Measurements from ENCODE around the gene CXCL10. TPM values are rescaled to one million over a fixed set of nuclear protein-coding genes. Genes with fewer than 3 reads are reported as not detected.

The CXCL10 gene
- total RNA-seq, 1 experiment from 2014 or later = 1.0 TPM

GRCh38 chr4:76022677-76023076 lies 620 bp downstream of the CXCL10 start:
- CTCF ChIA-PET = no interaction called here
- H3K9me3 ChIP-seq (ENCODE audit: low read depth, low read length, poor library complexity, severe bottlenecking) = no peaks in the 10 kb centered on the region
- DNase-seq (ENCODE audit: low spot score) = no peak
- no TSS peak for BruUV-seq (replicated peaks)
- H3K27me3 ChIP-seq (replicated peaks; ENCODE audit: insufficient read depth, low read depth, low read length, poor library complexity) = no peaks in the 10 kb centered on the region
- H3K4me3 ChIP-seq (ENCODE audit: low read depth, low read length, poor library complexity, severe bottlenecking) = no peak overlapping the region
- intact Hi-C loops (cut with micrococcal nuclease; ENCODE audit: unreplicated experiment) = no loop called here
- H3K36me3 ChIP-seq (ENCODE audit: insufficient read depth, low read length, poor library complexity, severe bottlenecking) = no peaks in the 10 kb centered on the region
- TF ChIP-seq CTCF (conservative IDR thresholded peaks at IDR 0.05; ENCODE audit: low read depth, low read length) (no peak), EZH2 (IDR thresholded peaks at IDR 0.05; ENCODE audit: borderline replicate concordance, low read depth, low read length, poor library complexity, severe bottlenecking) (no peak)
- H3K4me1 ChIP-seq (ENCODE audit: insufficient read depth, low read length, poor library complexity, severe bottlenecking) = no peaks in the 10 kb centered on the region
- POLR2A ChIA-PET (ENCODE audit: low non-redundant PET) = no interaction called here
- H3K27ac ChIP-seq (ENCODE audit: low read depth, low read length, poor library complexity, severe bottlenecking) = no peak overlapping the region

GRCh38 chr4:76022031-76022430 lies 1.3 kb downstream of the CXCL10 start:
- H3K9me3 ChIP-seq (ENCODE audit: low read depth, low read length, poor library complexity, severe bottlenecking) = no peaks in the 10 kb centered on the region
- H3K4me1 ChIP-seq (ENCODE audit: insufficient read depth, low read length, poor library complexity, severe bottlenecking) = no peaks in the 10 kb centered on the region
- POLR2A ChIA-PET (ENCODE audit: low non-redundant PET) = no interaction called here
- no TSS peak for BruUV-seq (replicated peaks)
- no peak overlapping the region for H3K27ac ChIP-seq (ENCODE audit: low read depth, low read length, poor library complexity, severe bottlenecking)
- CTCF ChIA-PET = no interaction called here
- no peak overlapping the region for H3K4me3 ChIP-seq (ENCODE audit: low read depth, low read length, poor library complexity, severe bottlenecking)
- no peaks in the 10 kb centered on the region for H3K27me3 ChIP-seq (replicated peaks; ENCODE audit: insufficient read depth, low read depth, low read length, poor library complexity)
- TF ChIP-seq CTCF (conservative IDR thresholded peaks at IDR 0.05; ENCODE audit: low read depth, low read length) = no peak
- no peak for TF ChIP-seq EZH2 (IDR thresholded peaks at IDR 0.05; ENCODE audit: borderline replicate concordance, low read depth, low read length, poor library complexity, severe bottlenecking)
- H3K36me3 ChIP-seq (ENCODE audit: insufficient read depth, low read length, poor library complexity, severe bottlenecking) = no peaks in the 10 kb centered on the region
- intact Hi-C loops (cut with micrococcal nuclease; ENCODE audit: unreplicated experiment) = no loop called here
- DNase-seq (ENCODE audit: low spot score) = no peak

- ChIA-PET CTCF (no interaction called here), POLR2A (ENCODE audit: low non-redundant PET) (no interaction called here)
- Histone ChIP-seq H3K27me3 (replicated peaks; ENCODE audit: insufficient read depth, low read depth, low read length, poor library complexity) (no peaks in the 10 kb centered on the region), H3K27ac (ENCODE audit: low read depth, low read length, poor library complexity, severe bottlenecking) (no peak overlapping the region), H3K9me3 (ENCODE audit: low read depth, low read length, poor library complexity, severe bottlenecking) (no peaks in the 10 kb centered on the region), H3K36me3 (ENCODE audit: insufficient read depth, low read length, poor library complexity, severe bottlenecking) (no peaks in the 10 kb centered on the region), H3K4me3 (ENCODE audit: low read depth, low read length, poor library complexity, severe bottlenecking) (no peak overlapping the region), H3K4me1 (ENCODE audit: insufficient read depth, low read length, poor library complexity, severe bottlenecking) (peaks cover 6% of the 10 kb centered on the region)
- TF ChIP-seq EZH2 (IDR thresholded peaks at IDR 0.05; ENCODE audit: borderline replicate concordance, low read depth, low read length, poor library complexity, severe bottlenecking) (no peak), CTCF (conservative IDR thresholded peaks at IDR 0.05; ENCODE audit: low read depth, low read length) (no peak)
- BruUV-seq (replicated peaks) = no TSS peak
- no peak for DNase-seq (ENCODE audit: low spot score)
- intact Hi-C loops (cut with micrococcal nuclease; ENCODE audit: unreplicated experiment) = no loop called here
Measured at GRCh38 chr4:76017056-76017686, 6.1 kb downstream of the CXCL10 start.
